ENCODE measurements around the gene STIL.
A peak's percentile ranks its signal among the peaks of the same experiment; 100 is the strongest.
"Not testable (repeated sequence)": the region's sequence is repeated elsewhere in the genome, so short reads cannot be mapped to it uniquely, and the experiment has no call there.

STIL gene

DNA sequence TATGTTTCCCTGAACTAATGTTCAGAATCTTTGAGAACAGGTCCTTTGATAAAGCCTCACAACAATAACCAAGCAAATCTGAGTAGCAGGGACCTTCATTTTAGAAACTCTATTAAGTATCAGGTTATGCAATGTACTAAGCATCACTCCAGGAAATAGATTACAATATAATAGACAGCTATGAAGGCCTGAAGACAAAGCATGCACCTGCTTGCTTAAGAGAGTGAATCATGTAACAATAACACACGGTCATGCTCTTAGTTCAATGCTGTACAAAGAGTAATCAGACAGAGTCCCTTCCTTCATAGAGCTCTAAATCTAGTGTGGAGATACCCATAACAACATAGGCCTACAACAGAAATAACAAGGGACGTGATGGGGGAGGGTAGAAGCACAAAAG is 11.6 kb upstream of the STIL start:
- DNase-seq (ENCODE audit: low spot score), result peak; percentile 71
- TF ChIP-seq, protein P1, sequence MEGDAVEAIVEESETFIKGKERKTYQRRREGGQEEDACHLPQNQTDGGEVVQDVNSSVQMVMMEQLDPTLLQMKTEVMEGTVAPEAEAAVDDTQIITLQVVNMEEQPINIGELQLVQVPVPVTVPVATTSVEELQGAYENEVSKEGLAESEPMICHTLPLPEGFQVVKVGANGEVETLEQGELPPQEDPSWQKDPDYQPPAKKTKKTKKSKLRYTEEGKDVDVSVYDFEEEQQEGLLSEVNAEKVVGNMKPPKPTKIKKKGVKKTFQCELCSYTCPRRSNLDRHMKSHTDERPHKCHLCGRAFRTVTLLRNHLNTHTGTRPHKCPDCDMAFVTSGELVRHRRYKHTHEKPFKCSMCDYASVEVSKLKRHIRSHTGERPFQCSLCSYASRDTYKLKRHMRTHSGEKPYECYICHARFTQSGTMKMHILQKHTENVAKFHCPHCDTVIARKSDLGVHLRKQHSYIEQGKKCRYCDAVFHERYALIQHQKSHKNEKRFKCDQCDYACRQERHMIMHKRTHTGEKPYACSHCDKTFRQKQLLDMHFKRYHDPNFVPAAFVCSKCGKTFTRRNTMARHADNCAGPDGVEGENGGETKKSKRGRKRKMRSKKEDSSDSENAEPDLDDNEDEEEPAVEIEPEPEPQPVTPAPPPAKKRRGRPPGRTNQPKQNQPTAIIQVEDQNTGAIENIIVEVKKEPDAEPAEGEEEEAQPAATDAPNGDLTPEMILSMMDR (conservative IDR thresholded peaks at IDR 0.05; ENCODE audit: low read depth), result no peak
- no peak overlapping the region for H3K27ac ChIP-seq
- ChIA-PET CTCF (interaction anchor here (0.6 to 1.0 kb wide), 2 partner anchors 9 to 13 kb away, joined by 3 to 4 read pairs; no protein-coding TSS in a partner anchor), POLR2A (ENCODE audit: low non-redundant PET) (interaction anchor here (0.7 kb wide), 1 partner anchor 11 kb away, joined by 3 read pairs; no protein-coding TSS in a partner anchor)

DNA sequence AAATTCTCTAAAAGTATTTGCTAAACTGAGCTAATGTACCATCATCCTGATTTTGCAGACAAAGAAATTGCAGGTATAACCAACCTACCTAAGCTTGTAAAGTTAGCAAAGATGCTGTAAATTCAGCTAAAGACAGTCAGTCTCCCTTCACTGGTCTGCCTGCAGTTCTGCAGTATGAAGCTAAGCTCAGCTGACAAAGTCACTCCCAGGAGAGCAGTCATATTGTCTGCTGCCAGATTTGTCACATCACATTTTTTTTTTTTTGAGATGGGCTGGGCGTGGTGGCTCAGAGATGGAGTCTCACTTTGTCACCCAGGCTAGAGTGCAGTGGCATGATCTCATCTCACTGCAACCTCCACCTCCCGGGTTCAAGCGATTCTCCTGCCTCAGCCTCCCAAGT is 10.7 kb upstream of the STIL start:
- TF ChIP-seq, protein P1 (conservative IDR thresholded peaks at IDR 0.05; ENCODE audit: low read depth), result no peak
- POLR2A ChIA-PET (ENCODE audit: low non-redundant PET), result no interaction called here
- DNase-seq (ENCODE audit: low spot score), result no peak
- CTCF ChIA-PET, result interaction anchor here (1.6 kb wide), 1 partner anchor 146 kb away, joined by 7 read pairs; no protein-coding TSS in a partner anchor
- no peak overlapping the region for H3K27ac ChIP-seq

DNA sequence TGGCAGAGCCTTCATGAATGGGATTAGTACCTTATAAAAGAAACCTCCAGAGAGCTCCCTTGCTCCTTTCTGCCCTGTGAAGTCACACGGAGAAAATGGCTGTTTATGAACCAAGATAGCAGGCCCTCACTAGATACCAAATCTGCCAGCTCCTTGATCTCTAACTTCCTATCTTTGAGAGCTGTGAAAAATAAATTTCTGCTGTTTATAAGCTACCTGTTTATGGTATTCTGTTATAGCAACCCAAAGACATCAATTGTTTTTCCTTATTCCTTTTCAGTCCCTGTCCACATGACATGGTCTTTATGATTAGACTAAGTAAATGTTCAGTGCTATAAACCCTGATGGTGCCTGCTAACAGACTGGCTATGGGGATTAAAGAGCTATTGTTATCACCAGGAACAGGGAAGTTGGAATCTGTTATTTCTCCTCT is 9.7 kb upstream of the STIL start:
- DNase-seq (ENCODE audit: low spot score), result no peak
- H3K27ac ChIP-seq, result no peak overlapping the region
- TF ChIP-seq, protein P1 (conservative IDR thresholded peaks at IDR 0.05; ENCODE audit: low read depth), result no peak
- ChIA-PET POLR2A (ENCODE audit: low non-redundant PET) (no interaction called here), CTCF (interaction anchor here (0.7 to 1.6 kb wide), 2 partner anchors 130 to 145 kb away, joined by 3 to 7 read pairs; no protein-coding TSS in a partner anchor)

DNA sequence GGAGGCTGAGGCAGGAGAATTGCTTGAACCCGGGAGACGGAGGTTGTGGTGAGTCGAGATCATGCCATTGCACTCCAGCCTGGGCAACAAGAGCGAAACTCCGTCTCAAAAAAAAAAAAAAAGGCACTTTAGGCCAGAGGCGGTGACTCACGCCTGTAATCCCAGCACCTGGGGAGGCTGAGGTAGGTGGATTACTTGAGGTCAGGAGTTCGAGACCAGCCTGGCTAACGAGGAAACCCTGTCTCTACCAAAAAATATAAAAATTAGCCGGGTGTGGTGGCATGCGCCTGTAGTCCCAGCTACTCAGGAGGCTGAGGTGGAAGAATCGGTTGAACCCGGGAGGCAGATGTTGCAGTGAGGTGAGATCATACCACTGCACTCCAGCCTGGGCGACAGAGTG is 6.0 kb upstream of the STIL start:
- DNase-seq (ENCODE audit: low spot score); POLR2A ChIA-PET (ENCODE audit: low non-redundant PET); CTCF ChIA-PET; H3K27ac ChIP-seq: not testable (repeated sequence)

DNA sequence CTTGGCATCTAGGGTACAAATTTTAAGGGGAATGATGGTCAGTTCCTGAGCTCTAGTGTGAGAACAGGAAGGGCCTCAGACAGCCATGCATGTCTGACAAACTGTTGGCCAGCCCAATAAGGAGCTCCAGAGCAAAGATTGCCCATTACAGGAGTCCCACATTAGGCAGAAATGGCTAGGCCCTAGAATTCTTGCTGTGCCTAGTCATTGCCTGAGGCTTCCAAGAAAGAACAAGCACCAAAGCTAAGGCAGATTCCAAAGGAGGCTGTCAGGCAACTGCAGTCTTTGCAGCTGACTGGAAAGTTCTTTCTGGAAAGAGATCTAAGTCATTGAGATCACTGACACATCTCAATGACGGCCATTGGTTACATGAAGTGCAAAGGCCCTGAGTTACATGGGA is 3.9 kb upstream of the STIL start:
- ChIA-PET CTCF (interaction anchor here (0.5 kb wide), 1 partner anchor 959 kb away, joined by 3 read pairs; no protein-coding TSS in a partner anchor), POLR2A (ENCODE audit: low non-redundant PET) (interaction anchor here (0.7 kb wide), 1 partner anchor 15 kb away, joined by 3 read pairs; no protein-coding TSS in a partner anchor)
- TF ChIP-seq, protein P1 (conservative IDR thresholded peaks at IDR 0.05; ENCODE audit: low read depth), result no peak
- DNase-seq (ENCODE audit: low spot score), result no peak
- no peak overlapping the region for H3K27ac ChIP-seq

DNA sequence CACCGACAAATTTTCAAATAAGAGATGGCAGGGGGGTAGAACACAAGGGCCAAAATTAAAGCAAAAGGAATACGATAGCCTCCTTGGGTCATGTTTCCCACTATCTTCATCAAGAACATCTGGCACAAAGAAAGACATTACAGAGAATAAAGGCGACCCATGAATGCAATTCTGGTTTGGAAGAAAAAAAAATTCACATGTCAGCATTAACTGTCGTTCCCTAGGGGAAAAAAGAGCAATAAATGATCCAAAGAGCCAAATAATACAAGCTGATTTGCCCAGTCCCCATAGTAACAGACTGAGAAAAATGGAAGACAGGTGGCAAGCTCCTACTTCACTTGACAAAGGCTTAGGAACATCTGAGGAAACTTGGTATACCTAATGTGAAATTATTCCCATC is 4.5 kb downstream of the STIL start:
- H3K27ac ChIP-seq, result no peak overlapping the region
- no peak for DNase-seq (ENCODE audit: low spot score)
- ChIA-PET POLR2A (ENCODE audit: low non-redundant PET) (no interaction called here), CTCF (interaction anchor here (0.7 kb wide), 1 partner anchor 45 kb away, joined by 5 read pairs; no protein-coding TSS in a partner anchor)
- TF ChIP-seq, protein P1 (conservative IDR thresholded peaks at IDR 0.05; ENCODE audit: low read depth), result no peak

DNA sequence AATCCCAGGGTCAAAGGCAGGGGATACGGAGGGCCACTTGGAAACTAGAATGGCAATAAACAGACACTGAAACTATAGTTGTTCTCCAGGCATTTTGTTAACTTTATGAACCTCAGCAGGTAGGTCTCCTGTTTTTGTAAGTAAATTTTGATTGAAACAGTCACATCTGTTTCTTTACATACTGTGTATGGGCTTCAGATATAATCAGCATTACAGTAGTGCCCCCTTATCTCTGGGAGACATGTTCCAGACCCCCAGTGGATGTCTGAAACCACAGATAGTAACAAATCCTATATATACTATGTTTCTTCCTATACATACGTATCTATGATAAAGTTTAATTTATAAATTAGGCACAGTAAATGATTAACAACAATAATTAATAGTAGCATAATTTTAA is 11.5 kb downstream of the STIL start:
- ChIA-PET CTCF (no interaction called here), POLR2A (ENCODE audit: low non-redundant PET) (no interaction called here)
- H3K27ac ChIP-seq, result no peak overlapping the region
- no peak for DNase-seq (ENCODE audit: low spot score)
- TF ChIP-seq, protein P1 (conservative IDR thresholded peaks at IDR 0.05; ENCODE audit: low read depth), result no peak

Measured in RWPE1 (cell line).